Kidney tubule cell (primary cell): ENCODE measurements around the gene CALY.
A peak's percentile ranks its signal among the peaks of the same experiment; 100 is the strongest.
"Not testable (repeated sequence)": the region's sequence is repeated elsewhere in the genome, so short reads cannot be mapped to it uniquely, and the experiment has no call there.

ENCODE experiments used
- DNase-seq: peaks from one replicate; pipeline ENCODE4 v3.0.0-alpha.2; 2018; ENCODE audit warnings: low spot score

The CALY gene, protein sequence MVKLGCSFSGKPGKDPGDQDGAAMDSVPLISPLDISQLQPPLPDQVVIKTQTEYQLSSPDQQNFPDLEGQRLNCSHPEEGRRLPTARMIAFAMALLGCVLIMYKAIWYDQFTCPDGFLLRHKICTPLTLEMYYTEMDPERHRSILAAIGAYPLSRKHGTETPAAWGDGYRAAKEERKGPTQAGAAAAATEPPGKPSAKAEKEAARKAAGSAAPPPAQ

DNA sequence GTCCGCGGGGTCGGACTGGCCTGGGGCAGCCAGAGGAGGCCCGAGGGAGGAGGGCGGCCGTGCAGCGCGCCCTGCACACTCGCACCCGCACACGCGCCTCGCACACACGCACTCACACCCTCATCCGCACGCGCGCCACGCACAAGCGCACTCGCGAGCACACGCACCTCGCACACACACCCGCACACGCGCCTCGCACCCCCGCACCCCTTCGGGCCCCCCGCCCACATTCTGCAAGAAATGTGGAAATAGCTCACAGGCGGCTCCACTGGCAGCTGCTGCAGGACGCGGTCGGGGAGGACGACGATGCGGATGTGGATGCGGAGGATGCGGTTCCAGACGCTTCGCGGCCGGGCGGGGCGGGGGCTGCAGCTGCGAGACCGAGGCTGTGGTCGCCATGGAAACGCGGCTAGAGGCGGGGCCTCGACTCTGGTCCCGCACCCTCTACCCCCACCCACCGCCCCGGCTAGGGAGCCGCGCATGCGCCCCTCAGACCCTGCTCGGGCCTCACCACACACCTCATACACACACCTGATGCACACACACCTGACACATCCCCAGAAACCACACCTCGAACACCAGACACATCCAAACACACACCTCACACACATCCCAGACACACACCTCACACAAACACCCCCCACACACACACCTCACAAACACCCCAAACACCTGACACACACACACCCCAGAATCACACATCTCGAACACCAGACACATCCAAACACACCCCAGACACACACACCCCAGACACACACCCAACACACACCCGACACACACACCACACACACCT, at the start of gene CALY:
TSS of gene CALY (minus strand) at position 320 of the 793 bp plus-strand sequence. CDS start 7,907 bp downstream, outside the sequence.
- no peak for DNase-seq

- no peak for DNase-seq
Measured at GRCh38 chr10:133385214-133385613, 48.5 kb upstream of the CALY start.

GRCh38 chr10:133384071-133384470, 47.4 kb upstream of the CALY start:
- no peak for DNase-seq

GRCh38 chr10:133383551-133383950, 46.9 kb upstream of the CALY start:
- DNase-seq = no peak

GRCh38 chr10:133381036-133381435, 44.3 kb upstream of the CALY start:
- peak; percentile 59 for DNase-seq

DNA sequence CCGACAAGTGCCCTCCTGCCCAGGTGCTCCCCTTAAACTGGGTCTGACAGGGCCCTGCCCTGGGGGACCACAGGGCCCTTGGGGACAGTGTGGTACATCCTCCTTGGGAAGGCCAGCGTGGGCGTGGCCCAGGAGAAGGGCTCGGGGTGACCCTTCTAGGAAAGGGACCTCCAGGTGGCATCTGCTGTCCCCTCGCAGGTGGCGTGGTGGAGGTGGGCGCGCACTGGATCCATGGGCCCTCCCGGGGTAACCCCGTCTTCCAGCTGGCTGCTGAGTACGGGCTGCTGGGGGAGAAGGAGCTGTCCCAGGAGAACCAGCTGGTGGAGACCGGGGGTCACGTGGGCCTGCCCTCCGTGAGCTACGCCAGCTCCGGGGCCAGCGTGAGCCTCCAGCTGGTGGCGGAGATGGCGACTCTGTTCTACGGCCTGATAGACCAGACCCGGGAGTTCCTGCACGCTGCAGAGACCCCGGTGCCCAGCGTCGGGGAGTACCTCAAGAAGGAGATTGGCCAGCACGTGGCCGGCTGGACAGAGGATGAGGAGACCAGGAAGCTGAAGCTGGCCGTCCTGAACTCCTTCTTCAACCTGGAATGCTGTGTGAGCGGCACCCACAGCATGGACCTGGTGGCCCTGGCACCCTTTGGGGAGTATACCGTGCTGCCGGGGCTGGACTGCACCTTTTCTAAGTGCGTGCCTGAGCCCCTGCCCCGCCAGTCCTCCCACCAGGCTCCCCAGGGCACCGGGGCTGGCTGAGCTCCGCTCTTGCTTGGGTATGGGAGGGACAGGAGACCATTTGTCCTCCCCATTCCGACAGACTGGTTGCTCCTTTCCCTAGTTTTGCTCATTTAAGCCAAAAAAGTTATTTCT, 43.3 kb upstream of the CALY start:
- no peak for DNase-seq

DNA sequence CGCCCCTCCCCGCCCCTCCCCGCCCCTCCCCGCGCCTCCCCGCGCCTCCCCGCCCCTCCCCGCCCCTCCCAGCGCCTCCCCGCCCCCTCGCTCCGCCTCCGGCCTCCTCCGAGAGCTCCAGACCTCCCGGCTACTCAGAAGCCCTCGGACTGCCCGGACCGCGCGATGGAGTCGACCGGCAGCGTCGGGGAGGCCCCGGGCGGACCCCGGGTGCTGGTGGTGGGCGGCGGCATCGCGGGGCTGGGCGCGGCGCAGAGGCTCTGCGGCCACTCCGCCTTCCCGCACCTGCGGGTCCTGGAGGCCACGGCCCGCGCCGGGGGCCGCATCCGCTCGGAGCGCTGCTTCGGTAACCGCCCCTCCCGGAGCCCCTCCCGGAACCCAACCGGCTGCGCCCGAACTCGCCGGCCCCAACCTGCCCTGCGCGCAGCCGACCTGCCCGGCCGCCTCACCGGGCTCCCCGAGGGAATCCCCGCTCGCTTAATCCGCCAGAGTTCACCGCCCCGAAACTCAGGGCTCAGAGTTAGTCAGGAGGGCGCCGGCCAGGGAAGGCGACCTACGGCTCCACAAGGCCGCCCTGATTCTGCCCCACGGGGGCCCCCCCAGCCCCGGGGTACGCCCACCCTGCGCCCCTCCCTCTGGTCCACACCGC, 42.6 kb upstream of the CALY start, which contains the start of gene PAOX:
TSS of gene PAOX (plus strand) at position 111 of the 649 bp plus-strand sequence. CDS start at position 166, 55 bp downstream.
- DNase-seq = peak; percentile 72

GRCh38 chr10:133378251-133379096, 41.8 kb upstream of the CALY start:
- peak; percentile 44 for DNase-seq

DNA sequence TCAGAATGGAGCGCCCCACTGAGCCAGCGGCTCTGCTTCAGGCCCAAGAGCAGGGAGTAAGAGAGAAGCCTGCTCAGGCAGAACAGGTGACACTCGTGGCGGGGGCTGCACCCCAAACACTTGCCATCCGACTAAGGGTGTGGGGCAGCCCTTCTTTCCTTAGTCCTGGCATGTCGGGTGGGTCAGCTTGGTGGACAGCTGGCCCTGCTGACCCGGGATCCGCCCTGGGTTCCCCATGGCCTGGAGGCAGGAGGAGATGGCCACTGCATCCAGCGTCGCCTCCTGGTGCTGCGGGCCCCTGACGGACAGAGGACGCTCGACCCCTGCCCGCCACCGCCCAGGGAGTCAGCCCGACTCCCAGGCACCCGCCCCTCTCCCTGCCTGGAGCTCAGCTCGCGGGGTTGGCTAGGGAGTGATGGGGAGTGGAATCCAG, 41.1 kb upstream of the CALY start:
- no peak for DNase-seq

DNA sequence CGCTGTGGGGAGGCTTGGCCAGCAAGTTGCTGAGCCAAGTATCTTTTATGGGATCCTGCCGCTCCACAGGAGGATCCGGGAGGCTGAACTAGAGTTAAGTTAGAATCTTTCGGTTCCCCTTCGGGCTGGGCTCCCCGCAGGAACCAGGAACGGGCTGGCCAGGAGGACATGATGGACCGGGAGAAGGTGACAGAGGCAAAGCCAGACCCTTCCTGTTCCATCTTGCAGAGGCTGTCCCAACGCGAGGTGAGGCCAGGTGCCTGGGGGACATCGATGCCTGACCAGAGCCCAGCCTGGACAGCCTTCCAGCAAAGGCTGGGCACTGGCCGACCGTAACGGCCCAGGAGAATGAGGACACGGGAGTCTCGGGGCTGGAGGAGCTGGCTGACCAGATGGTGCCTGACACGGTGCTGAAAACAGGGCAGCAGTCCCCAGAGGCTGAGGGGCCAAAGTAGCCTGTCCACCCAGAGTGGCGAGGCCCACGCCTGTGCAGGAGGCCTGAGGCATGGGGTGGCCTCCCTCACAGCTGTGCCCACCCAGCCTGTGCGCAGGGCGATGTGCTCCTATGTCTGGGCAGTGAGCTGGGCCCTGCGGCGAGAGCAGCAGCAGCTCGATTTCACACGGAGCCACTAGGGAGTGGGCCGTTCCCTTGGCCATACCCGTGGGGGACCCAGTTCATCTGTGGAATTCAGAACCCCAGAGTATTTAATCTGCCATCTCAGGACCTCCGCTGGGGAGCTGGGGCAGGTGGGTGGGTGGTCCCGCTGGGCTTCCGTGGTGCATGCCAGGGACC, 40.5 kb upstream of the CALY start:
- no peak for DNase-seq

DNA sequence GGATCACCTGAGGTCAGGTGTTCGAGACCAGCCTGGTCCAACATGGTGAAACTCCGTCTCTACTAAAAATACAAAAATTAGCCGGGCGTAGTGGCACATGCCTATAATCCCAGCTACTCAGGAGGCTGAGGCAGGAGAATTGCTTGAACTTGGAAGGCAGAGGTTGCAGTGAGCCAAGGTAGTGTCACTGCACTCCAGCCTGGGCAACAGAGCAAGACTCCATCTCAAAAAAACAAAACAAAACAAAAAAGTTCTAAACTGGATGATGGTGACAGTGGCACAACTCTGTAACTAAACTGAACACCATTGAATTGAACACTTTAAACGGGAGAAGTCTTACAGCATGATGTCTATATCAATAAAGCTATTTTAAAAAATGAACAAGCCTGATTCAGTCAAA, 39.5 kb upstream of the CALY start:
- DNase-seq = not testable (repeated sequence)

DNA sequence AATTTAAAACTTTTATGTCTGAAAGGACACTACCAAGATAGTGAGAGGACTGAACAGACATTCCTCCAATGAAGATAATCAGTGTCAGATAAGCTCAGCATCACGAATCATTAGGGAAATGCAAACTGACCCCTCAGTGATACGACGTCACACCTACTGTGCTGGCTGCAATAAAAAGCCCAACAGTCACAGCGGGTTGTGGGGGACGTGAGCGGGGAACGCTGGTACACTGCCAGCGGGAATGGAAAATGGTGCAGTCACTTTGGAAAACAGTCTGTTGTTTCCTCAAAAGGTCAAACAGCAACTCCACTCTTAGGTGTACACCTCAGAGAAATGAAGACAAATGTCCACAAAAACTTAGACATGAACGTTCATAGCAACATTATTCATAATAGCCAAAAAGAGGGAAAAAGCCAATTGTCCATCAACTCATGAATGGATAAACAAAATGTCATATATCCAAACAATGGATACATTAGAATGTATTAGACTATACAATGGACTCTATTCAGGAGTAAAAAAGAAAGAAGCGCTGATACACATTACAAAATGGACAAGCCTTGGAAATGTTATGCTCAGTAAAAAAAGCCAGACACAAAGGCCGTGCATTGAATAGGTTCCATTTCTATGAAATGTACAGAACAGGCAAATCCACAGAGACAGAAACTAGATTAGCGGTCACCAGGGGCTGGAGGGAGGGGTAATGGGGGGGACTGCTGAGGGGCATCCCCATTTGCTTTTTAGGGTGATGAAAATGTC, 38.8 kb upstream of the CALY start:
- DNase-seq = no peak

DNA sequence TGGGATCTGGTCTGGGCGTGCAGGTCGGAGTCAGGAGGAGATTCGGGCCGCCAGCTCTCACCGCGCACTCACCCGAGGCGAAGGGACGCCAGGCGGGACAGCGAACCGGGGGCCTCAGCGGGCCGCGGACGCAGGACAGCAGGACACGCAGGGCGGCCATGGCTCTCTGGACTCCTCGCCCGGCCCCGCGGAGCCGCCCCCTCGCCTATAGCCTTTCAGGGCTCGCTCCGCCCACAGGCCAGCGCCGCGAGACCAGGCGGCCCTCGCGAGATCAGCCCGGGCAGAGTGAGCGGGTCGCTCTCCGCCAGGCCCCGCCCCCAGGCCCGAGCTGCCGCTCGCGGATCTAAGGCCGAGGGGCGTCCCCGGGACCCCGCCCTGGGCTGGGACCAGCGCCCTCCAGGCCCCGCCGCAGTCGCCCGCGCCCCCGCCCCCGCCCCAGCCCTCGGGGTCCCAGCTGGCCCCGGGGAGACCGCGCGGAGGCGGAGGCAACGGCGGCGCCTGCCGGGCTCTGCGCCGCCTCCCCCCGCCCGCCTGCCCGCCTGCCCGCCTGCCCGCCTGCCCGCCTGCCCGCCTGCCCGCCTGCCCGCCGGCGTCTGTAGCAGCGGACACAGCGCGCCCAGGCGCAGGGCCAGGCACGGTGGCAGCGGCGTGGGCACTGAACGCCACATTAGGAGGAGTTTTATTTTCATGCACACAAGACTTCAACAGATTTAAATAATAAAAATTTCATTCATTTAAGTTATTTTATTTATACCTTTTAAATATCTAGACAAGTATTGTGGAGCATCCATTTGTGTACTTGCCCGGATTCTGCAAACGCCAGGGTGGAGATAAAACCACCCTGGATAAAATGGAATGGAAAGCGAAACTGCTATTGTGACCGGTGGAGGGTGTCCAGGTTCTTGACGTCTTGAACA, 36.7 kb upstream of the CALY start, which contains the start of gene ECHS1:
TSS of gene ECHS1 (minus strand) at position 181 of the 917 bp plus-strand sequence. CDS start at position 160, 21 bp downstream.
- peak; percentile 93 for DNase-seq

GRCh38 chr10:133372507-133372906, 35.8 kb upstream of the CALY start:
- peak; percentile 14 for DNase-seq

DNA sequence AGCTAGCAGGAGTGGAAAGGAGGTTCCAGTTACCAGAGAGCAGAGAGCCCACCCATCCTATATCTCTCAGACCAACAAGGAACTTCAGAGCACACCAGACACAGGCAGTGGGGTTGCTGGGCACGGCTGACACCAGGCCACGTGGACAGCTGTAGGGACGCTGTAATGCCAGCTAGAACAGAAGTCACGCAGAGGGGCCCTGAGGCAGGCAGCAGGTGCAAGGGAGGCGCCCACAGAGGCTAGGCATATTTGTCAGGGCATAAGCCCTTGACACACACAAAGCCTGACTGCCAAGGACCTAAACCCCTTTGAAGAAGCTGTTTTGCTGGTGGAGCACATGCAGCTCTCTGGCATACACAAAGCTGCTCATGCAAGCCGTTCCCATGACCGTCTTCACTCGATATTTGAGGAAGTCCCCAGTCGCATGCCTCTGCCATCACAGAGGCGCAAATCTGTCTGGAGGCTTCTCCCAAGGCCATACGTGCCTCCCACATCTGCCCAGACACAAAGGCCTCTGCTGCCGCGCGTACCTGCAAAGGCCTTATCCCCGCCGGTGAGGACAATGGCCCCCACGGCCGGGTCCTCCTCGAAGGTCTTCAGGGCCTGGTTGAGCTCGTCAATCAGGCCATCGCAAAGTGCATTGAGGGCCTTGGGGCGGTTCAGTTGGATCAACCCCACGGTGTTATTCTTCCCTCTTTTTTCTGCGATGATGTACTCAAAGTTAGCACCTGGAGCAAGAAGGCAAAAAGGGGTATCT, 33.5 kb upstream of the CALY start:
- no peak for DNase-seq

GRCh38 chr10:133368153-133368552, 31.5 kb upstream of the CALY start:
- DNase-seq = no peak

DNA sequence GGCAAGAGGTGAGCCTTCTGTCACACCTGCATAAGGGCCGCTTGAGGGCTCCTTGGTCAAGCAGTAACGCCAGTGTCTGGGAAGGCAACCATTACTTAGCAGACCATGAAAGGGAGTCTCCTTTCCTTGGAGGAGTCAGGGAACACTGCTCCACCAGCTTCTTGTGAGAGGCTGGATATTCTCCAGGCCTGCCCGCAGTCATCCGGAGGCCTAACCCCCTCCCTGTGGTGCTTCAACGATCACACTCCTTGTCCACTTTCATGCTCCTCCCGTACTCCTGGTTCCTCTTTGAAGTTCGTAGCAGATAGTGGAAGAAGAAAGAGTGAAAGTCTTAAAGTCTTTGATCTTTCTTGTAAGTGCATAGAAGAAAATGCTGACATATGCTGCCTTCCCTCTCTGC, 30.8 kb upstream of the CALY start:
- not testable (repeated sequence) for DNase-seq
